IMR-90 (cell line): Measurements from ENCODE around the gene GINS1. TPM values are rescaled to one million over a fixed set of nuclear protein-coding genes. Genes with fewer than 3 reads are reported as not detected.

Experiments
- ATAC-seq: fragments of 200-7000 bp; cut with Tn5 transposase; 2 replicates; pipeline ENCODE4 v1.9.1; 2020; ENCODE audit warnings: low read depth, mild to moderate bottlenecking, moderate library complexity
- BruUV-seq: library from RNA; stranded (reverse); fragments of 400-500 nt; replicated peaks from 2 replicates; lab custom pipeline; 2021; lab: Mats Ljungman, UMichigan
- CTCF ChIA-PET: fragments of 300-600 bp; formaldehyde crosslinking; extraction: SDS; loops from one replicate; lab custom pipeline; 2021; ENCODE audit warnings: antibody characterized with exemption; lab: Yijun Ruan, JAX
- POLR2A ChIA-PET: fragments of 300-600 bp; sonication (Branson Sonifier 250); formaldehyde crosslinking; loops from one replicate; lab custom pipeline; 2022; ENCODE audit warnings: antibody characterized with exemption; ENCODE audit not compliant: unreplicated experiment; lab: Charles Lee
- DNase-seq: peaks from one replicate; pipeline ENCODE4 v3.0.0; 2013
- H2AFZ ChIP-seq: replicated peaks from 2 replicates; pipeline ENCODE3; 2013; ENCODE audit warnings: low read length, mild to moderate bottlenecking; ENCODE audit not compliant: poor library complexity
- H2AK5ac ChIP-seq: 2 replicates; pipeline ENCODE4 v1.6.1; 2013; ENCODE audit warnings: low read depth, low read length, inconsistent platforms
- H2AK9ac ChIP-seq: replicated peaks from 2 replicates; pipeline ENCODE3; 2013; ENCODE audit warnings: mild to moderate bottlenecking, low read depth, low read length, moderate library complexity; ENCODE audit not compliant: poor library complexity
- H2BK120ac ChIP-seq: 2 replicates; pipeline ENCODE4 v1.6.1; 2013; ENCODE audit warnings: low read depth, low read length, inconsistent platforms
- H2BK15ac ChIP-seq: 3 replicates; pipeline ENCODE4 v1.6.1; 2013; ENCODE audit warnings: low read depth, low read length, inconsistent platforms
- H2BK20ac ChIP-seq: 2 replicates; pipeline ENCODE4 v1.6.1; 2013; ENCODE audit warnings: low read depth, mild to moderate bottlenecking, inconsistent platforms, low read length, moderate library complexity
- H2BK5ac ChIP-seq: 2 replicates; pipeline ENCODE4 v1.6.1; 2013; ENCODE audit warnings: mild to moderate bottlenecking, low read depth, low read length, inconsistent platforms; ENCODE audit not compliant: poor library complexity, severe bottlenecking
- H3K14ac ChIP-seq: replicated peaks from 2 replicates; pipeline ENCODE4 v1.6.1; 2013; ENCODE audit warnings: low read depth, low read length, inconsistent platforms
- H3K18ac ChIP-seq: 2 replicates; pipeline ENCODE4 v1.6.1; 2013; ENCODE audit warnings: low read depth, low read length, control low read depth
- H3K23ac ChIP-seq: 2 replicates; pipeline ENCODE4 v1.6.1; 2013; ENCODE audit warnings: low read depth, low read length, inconsistent platforms
- H3K27ac ChIP-seq: 2 replicates; pipeline ENCODE4 v1.5.1; 2013; ENCODE audit warnings: mild to moderate bottlenecking, control low read depth, low read length; ENCODE audit not compliant: insufficient read depth
- H3K27me3 ChIP-seq: 2 replicates; pipeline ENCODE4 v1.6.1; 2013; ENCODE audit warnings: low read length; ENCODE audit not compliant: control insufficient read depth, insufficient read depth
- H3K36me3 ChIP-seq: 2 replicates; pipeline ENCODE4 v1.6.1; 2013; ENCODE audit warnings: low read length, mixed read lengths; ENCODE audit not compliant: control insufficient read depth, insufficient read depth
- H3K4ac ChIP-seq: 2 replicates; pipeline ENCODE4 v1.6.1; 2013; ENCODE audit warnings: low read depth, low read length, inconsistent platforms
- H3K4me1 ChIP-seq: 2 replicates; pipeline ENCODE4 v1.6.1; 2013; ENCODE audit warnings: low read length, mixed read lengths; ENCODE audit not compliant: control insufficient read depth, insufficient read depth
- H3K4me2 ChIP-seq: 2 replicates; pipeline ENCODE4 v1.6.1; 2013; ENCODE audit warnings: low read depth, mild to moderate bottlenecking, control low read depth, low read length, moderate library complexity
- H3K4me3 ChIP-seq: 2 replicates; pipeline ENCODE4 v1.5.1; 2013; ENCODE audit warnings: low read depth, mild to moderate bottlenecking, control low read depth, low read length, moderate library complexity; ENCODE audit not compliant: insufficient read depth
- H3K56ac ChIP-seq: 2 replicates; pipeline ENCODE4 v1.6.1; 2013; ENCODE audit warnings: low read length, inconsistent platforms; ENCODE audit not compliant: insufficient read depth; ENCODE audit errors: extremely low read depth
- H3K79me1 ChIP-seq, 2 experiments: 2 replicates each; pipeline ENCODE4 v1.6.1; 2013; ENCODE audit warnings: low read length in 2 of 2, inconsistent platforms in 1 of 2, low read depth in 1 of 2
- H3K9ac ChIP-seq: 2 replicates; pipeline ENCODE4 v1.6.1; 2013; ENCODE audit warnings: low read depth, low read length, control low read depth
- H3K9me1 ChIP-seq: 2 replicates; pipeline ENCODE4 v1.6.1; 2013; ENCODE audit warnings: low read length, inconsistent platforms; ENCODE audit not compliant: insufficient read depth
- H3K9me3 ChIP-seq: 2 replicates; pipeline ENCODE4 v1.6.1; 2013; ENCODE audit warnings: low read length; ENCODE audit not compliant: control insufficient read depth, insufficient read depth
- H4K20me1 ChIP-seq: 2 replicates; pipeline ENCODE4 v1.6.1; 2013; ENCODE audit warnings: low read length, inconsistent platforms; ENCODE audit not compliant: insufficient read depth
- H4K5ac ChIP-seq: 2 replicates; pipeline ENCODE4 v1.6.1; 2013; ENCODE audit warnings: mild to moderate bottlenecking, low read depth, low read length, control low read depth
- H4K8ac ChIP-seq, 2 experiments: 2 replicates each; pipeline ENCODE4 v1.6.1; 2013; ENCODE audit warnings: low read depth in 2 of 2, low read length in 2 of 2, control low read depth in 1 of 2, inconsistent platforms in 1 of 2
- H4K91ac ChIP-seq: 2 replicates; pipeline ENCODE4 v1.6.1; 2013; ENCODE audit warnings: low read depth, low read length, inconsistent platforms; ENCODE audit not compliant: insufficient read depth
- BHLHE40 ChIP-seq: fragments of 150-350 bp; IDR thresholded peaks from 2 replicates; pipeline ENCODE4 v1.6.1; 2016; ENCODE audit warnings: mild to moderate bottlenecking, low read depth, low read length
- CEBPB ChIP-seq: IDR thresholded peaks from 2 replicates; pipeline ENCODE4 v1.6.1; 2012; ENCODE audit warnings: low read depth, low read length, improper control_type of control experiment
- CHD1 ChIP-seq: IDR thresholded peaks from 2 replicates; pipeline ENCODE4 v1.6.1; 2012; ENCODE audit warnings: low read depth, low read length, improper control_type of control experiment
- ELK1 ChIP-seq: fragments of 150-350 bp; IDR thresholded peaks from 2 replicates; pipeline ENCODE4 v1.6.1; 2016; ENCODE audit warnings: low read depth, mild to moderate bottlenecking, low read length, moderate library complexity, borderline replicate concordance
- FOS ChIP-seq: fragments of 150-350 bp; IDR thresholded peaks from 2 replicates; pipeline ENCODE4 v1.6.1; 2016; ENCODE audit warnings: low read depth, low read length
- MAFK ChIP-seq: IDR thresholded peaks from 2 replicates; pipeline ENCODE4 v1.6.1; 2012; ENCODE audit warnings: low read depth, low read length, improper control_type of control experiment
- MAZ ChIP-seq: IDR thresholded peaks from 2 replicates; pipeline ENCODE4 v1.6.1; 2012; ENCODE audit warnings: low read depth, mild to moderate bottlenecking, low read length, improper control_type of control experiment, moderate library complexity, borderline replicate concordance
- MXI1 ChIP-seq: IDR thresholded peaks from 2 replicates; pipeline ENCODE4 v1.6.1; 2012; ENCODE audit warnings: low read depth, mild to moderate bottlenecking, low read length, moderate library complexity, borderline replicate concordance
- POLR2A ChIP-seq: IDR thresholded peaks from 2 replicates; pipeline ENCODE4 v1.6.1; 2012; ENCODE audit warnings: mild to moderate bottlenecking, low read depth, low read length
- RCOR1 ChIP-seq: IDR thresholded peaks from 2 replicates; pipeline ENCODE4 v1.6.1; 2012; ENCODE audit warnings: mild to moderate bottlenecking, low read length, improper control_type of control experiment; ENCODE audit not compliant: insufficient replicate concordance
- RFX5 ChIP-seq: IDR thresholded peaks from 2 replicates; pipeline ENCODE4 v1.8.0; 2012; ENCODE audit warnings: low read depth, mild to moderate bottlenecking, low read length, moderate library complexity
- SMC3 ChIP-seq: fragments of 150-350 bp; IDR thresholded peaks from 2 replicates; pipeline ENCODE4 v1.6.1; 2016; ENCODE audit warnings: low read depth, mild to moderate bottlenecking, antibody characterized with exemption, low read length, moderate library complexity
- USF2 ChIP-seq: fragments of 150-350 bp; IDR thresholded peaks from 2 replicates; pipeline ENCODE4 v1.6.1; 2017; ENCODE audit warnings: mild to moderate bottlenecking, antibody characterized with exemption, low read length, low read depth
- WGBS, 2 experiments: methylation state at CpG; one replicate each; pipeline versions ENCODE4 v1.1.5 to v1.1.7; 2013; ENCODE audit warnings: missing lambda C conversion rate in 2 of 2; ENCODE audit not compliant: insufficient read length in 1 of 2; ENCODE audit errors: extremely low coverage in 2 of 2; 5-methylcytosine and 5-hydroxymethylcytosine counted together
- dilution Hi-C: fragments of 300-500 bp; cut with HindIII; formaldehyde crosslinking; loops from one replicate; pipeline ENCODE4 v1.14.3; 2018; ENCODE audit warnings: low sequenced_read_pairs; ENCODE audit not compliant: unreplicated experiment
- in situ Hi-C: fragments of 300-500 bp; cut with MboI; formaldehyde crosslinking; loops from 3 replicates; pipeline ENCODE4 v1.14.3; 2019; ENCODE audit warnings: low sequenced_read_pairs, inconsistent platforms, mixed read lengths
- intact Hi-C: fragments of 100-400 bp; cut with micrococcal nuclease; formaldehyde crosslinking; loops from 2 replicates; pipeline ENCODE4 v1.10.0; 2022
- polyA plus RNA-seq, 3 experiments: library from polyadenylated mRNA; depleted of rRNA; stranded (reverse); fragments of >200 nt; gene quantifications; 2 replicates each; pipeline ENCODE4 v1.2.3, GENCODE V29; 2012; ENCODE audit warnings: low replicate concordance in 1 of 3
- total RNA-seq: library from RNA; depleted of rRNA; stranded (reverse); fragments of >200 nt; gene quantifications from 2 replicates; pipeline ENCODE4 v1.2.3, GENCODE V29; 2012

GINS1 gene
- total and polyA plus RNA-seq, 2 of the 4 experiments (the other 2 are of a cell fraction), result 4.9 to 6.6 TPM

GRCh38 chr20:25372584-25373336 is 34.7 kb upstream of the GINS1 start:
- 100% methylated on average over 4 of the region's 10 CpGs; no CpG with 5 or more reads in 1 of the 2 experiments for WGBS, 2 experiments
- Histone ChIP-seq H2BK120ac (peak overlapping the region; percentile 83), H4K20me1 (peaks cover 9% of the 10 kb centered on the region), H2AFZ (no peak overlapping the region), H2BK20ac (peak overlapping the region; percentile 91), H4K8ac (peak overlapping the region; percentile 49 to 88), H3K36me3 (no peaks in the 10 kb centered on the region), H3K79me1 (peaks cover 47 to 87% of the 10 kb centered on the region in 2 experiments), H3K14ac (peak overlapping the region; percentile 77), H4K91ac (peak overlapping the region; percentile 75), H4K5ac (peak overlapping the region; percentile 66; the same call in 1 of the 2 replicates), H2BK15ac (peak overlapping the region; percentile 95; the same call in 2 of the 3 replicates), H3K9me3 (peaks cover 33% of the 10 kb centered on the region), H3K4me1 (peaks cover 11% of the 10 kb centered on the region), H3K4ac (peak overlapping the region; percentile 90), H2AK5ac (peak overlapping the region; percentile 97), H3K27ac (peak overlapping the region; percentile 94), H3K27me3 (no peaks in the 10 kb centered on the region), H3K18ac (peak overlapping the region; percentile 97), H3K23ac (peak overlapping the region; percentile 79), H3K56ac (peak overlapping the region; percentile 30; the same call in 1 of the 2 replicates), H3K4me2 (0 out of 2 replicates have a peak overlapping the region, but pooled peaks have one; percentile 42), H3K9ac (no peak overlapping the region), H2BK5ac (peak overlapping the region; percentile 98), H2AK9ac (no peak overlapping the region), H3K4me3 (no peak overlapping the region), H3K9me1 (peaks cover 5% of the 10 kb centered on the region)
- ATAC-seq, result peak; percentile 95
- in situ Hi-C loops, result no loop called here
- ChIA-PET CTCF (no interaction called here), POLR2A (no interaction called here)
- dilution Hi-C loops, result no loop called here
- TSS peak; percentile 89 for BruUV-seq
- peak; percentile 99 for DNase-seq
- intact Hi-C loops, result loop anchor here (1.0 kb wide), 1 partner anchor 11 kb away; no protein-coding TSS in a partner anchor
- TF ChIP-seq MAFK (peak; percentile 24; the same call in 1 of the 2 replicates), BHLHE40 (peak; percentile 40; the same call in 1 of the 2 replicates), CHD1 (no peak; the same call in 1 of the 2 replicates), RCOR1 (peak; percentile 49), SMC3 (0 out of 2 replicates have a peak, but pooled peaks have one; percentile 10), RFX5 (0 out of 2 replicates have a peak, but pooled peaks have one; percentile 49), USF2 (no peak), CEBPB (peak; percentile 93), MAZ (no peak), POLR2A (no peak), MXI1 (no peak), ELK1 (no peak), FOS (peak; percentile 93)
